Mucosa of descending colon (tissue), 3 donors: ENCODE results near the gene TMCC2. TPM values are rescaled to one million over a fixed set of nuclear protein-coding genes. Genes with fewer than 3 reads are reported as not detected.
A peak's percentile ranks its signal among the peaks of the same experiment; 100 is the strongest.
"Not testable (repeated sequence)": the region's sequence is repeated elsewhere in the genome, so short reads cannot be mapped to it uniquely, and the experiment has no call there.

Experiments used
- ATAC-seq: fragments of 200-7000 bp; cut with Tn5 transposase; one replicate; pipeline ENCODE4 v1.9.1; 2020; ENCODE audit warnings: mild to moderate bottlenecking, moderate library complexity
- DNase-seq, 3 donors: peaks; one replicate each; pipeline ENCODE4 v3.0.0-alpha.2; 2020
- H3K36me3 ChIP-seq: fragments of 200-600 bp; one replicate; pipeline ENCODE4 v1.8.0; 2021; ENCODE audit warnings: low read depth, mild to moderate bottlenecking
- H3K4me1 ChIP-seq: fragments of 200-600 bp; one replicate; pipeline ENCODE4 v1.8.0; 2021; ENCODE audit warnings: low read depth, mild to moderate bottlenecking
- H3K4me3 ChIP-seq: fragments of 200-600 bp; one replicate; pipeline ENCODE4 v1.8.0; 2021; ENCODE audit warnings: mild to moderate bottlenecking
- H3K9me3 ChIP-seq: fragments of 200-600 bp; one replicate; pipeline ENCODE4 v1.8.0; 2021; ENCODE audit warnings: mild to moderate bottlenecking
- intact Hi-C, 2 donors: fragments of 100-400 bp; cut with DNase I in 1 of 2; cut with micrococcal nuclease in 1 of 2; formaldehyde crosslinking; loops; one replicate each; pipeline versions ENCODE4 v1.11.0 to v1.11.1; 2022; cut with DNase I, micrococcal nuclease
- total RNA-seq, 3 donors: library from RNA; stranded (reverse); fragmentation: NEBNext Ultra II Directional in 2 of 3; extraction: Animal tissue kit (Norgen Biotek cat#: 25700) in 2 of 3; gene quantifications; one replicate each; pipeline versions ENCODE4 v1.2.1 to v1.2.4, GENCODE V29; 2021 to 2023
- TF ChIP-seq, protein P1 (sequence below): fragments of 200-600 bp; IDR thresholded peaks from one replicate; pipeline ENCODE4 v1.8.0; 2022; ENCODE audit warnings: antibody characterized with exemption, mild to moderate bottlenecking
- donor health status: DM: no; HTN: no; CAD: no; lungs with moderate emphysema.
- donor health status: DM: no; HTN: no; CAD: no.
- donor health status: DM: no; HTN: yes; CAD: no.

The TMCC2 gene
- total RNA-seq, 3 donors from 2014 or later: 0.27 to 5.1 (median 0.29) TPM

DNA sequence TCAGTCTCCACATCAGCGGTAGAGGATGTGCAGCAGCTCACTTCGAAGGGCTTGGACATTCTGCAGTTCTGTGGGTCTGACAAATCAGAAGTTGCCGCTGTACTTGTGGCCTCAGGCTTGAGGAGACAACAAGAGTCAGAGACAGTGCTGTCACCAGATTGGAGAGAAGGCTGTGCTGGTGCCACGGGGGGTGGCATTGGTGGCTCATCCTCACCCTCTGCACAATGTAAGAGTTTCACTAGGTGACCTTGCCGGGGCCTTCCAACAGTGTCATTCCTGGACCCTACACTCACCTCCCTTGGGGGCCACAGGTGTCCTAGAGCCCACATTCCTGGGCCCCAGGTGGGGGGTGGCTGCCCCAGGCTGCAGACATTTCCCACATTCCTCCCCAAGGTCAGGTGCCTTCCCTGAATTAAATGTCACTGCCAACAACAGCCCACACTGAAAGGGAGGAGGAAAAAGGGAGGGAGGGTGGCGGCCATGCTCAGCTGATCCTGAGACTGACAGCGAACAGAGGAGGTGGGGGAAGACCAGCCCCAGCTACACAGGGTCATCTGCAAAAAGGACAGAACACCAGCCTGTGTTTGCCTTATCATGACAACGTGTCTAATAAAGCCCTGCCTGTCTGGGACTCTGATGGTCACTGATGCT lies 46.4 kb downstream of the TMCC2 start:
- TF ChIP-seq, protein P1, sequence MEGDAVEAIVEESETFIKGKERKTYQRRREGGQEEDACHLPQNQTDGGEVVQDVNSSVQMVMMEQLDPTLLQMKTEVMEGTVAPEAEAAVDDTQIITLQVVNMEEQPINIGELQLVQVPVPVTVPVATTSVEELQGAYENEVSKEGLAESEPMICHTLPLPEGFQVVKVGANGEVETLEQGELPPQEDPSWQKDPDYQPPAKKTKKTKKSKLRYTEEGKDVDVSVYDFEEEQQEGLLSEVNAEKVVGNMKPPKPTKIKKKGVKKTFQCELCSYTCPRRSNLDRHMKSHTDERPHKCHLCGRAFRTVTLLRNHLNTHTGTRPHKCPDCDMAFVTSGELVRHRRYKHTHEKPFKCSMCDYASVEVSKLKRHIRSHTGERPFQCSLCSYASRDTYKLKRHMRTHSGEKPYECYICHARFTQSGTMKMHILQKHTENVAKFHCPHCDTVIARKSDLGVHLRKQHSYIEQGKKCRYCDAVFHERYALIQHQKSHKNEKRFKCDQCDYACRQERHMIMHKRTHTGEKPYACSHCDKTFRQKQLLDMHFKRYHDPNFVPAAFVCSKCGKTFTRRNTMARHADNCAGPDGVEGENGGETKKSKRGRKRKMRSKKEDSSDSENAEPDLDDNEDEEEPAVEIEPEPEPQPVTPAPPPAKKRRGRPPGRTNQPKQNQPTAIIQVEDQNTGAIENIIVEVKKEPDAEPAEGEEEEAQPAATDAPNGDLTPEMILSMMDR: no peak
- H3K4me3 ChIP-seq: no peak overlapping the region
- no peaks in the 10 kb centered on the region for H3K9me3 ChIP-seq
- intact Hi-C loops: no loop called here
- ATAC-seq: peak; percentile 21
- H3K4me1 ChIP-seq: peaks cover 16% of the 10 kb centered on the region
- peak in 1 of 3 donors; percentile 50 for DNase-seq
- no peaks in the 10 kb centered on the region for H3K36me3 ChIP-seq

- ATAC-seq: peak; percentile 80
- H3K4me1 ChIP-seq: peaks cover 16% of the 10 kb centered on the region
- H3K9me3 ChIP-seq: no peaks in the 10 kb centered on the region
- H3K36me3 ChIP-seq: no peaks in the 10 kb centered on the region
- intact Hi-C loops: no loop called here
- peak; percentile 79 to 80 (median 80) for DNase-seq
- TF ChIP-seq, protein P1: no peak
- H3K4me3 ChIP-seq: no peak overlapping the region
Observed at GRCh38 chr1:205275133-205275532, 47.4 kb downstream of the TMCC2 start.

DNA sequence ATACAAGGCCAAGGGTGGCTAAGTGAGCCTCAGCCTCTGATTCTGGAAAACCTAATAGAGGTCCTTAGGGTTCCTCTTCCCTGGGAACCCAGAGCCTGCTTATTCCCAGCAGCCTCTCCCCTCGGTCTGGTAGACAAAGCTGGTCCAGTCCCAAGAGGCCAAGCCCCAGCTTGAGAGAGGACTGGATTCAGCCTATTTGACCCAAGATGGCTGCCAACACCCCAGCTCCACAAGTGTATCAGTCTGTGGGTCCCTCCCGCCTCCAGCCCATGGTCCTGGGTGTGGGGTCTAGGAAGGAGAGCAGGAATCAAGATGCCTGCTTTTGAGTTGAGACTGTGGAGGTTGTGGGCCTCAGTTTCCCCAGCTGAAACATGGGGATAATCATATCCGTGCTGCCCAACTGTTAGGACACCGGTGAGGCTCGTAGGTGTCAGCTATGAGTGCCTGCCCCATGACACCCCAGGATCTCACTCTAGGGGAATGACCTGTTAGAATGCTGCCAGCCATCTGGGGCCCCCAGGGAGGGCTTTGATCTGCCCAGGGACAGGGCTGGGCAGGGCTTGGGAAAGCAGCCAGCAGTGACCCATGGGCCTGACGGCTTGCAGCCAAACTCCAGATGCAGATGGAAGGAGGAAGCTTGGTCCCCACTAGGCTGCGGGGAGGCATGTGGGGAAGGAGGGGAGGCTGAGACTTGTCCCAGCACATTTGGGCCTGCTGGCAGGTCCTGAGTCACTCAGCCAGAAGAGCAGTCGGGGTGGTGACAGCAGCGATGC lies 48.4 kb downstream of the TMCC2 start:
- Histone ChIP-seq H3K4me1 (peaks cover 16% of the 10 kb centered on the region), H3K36me3 (no peaks in the 10 kb centered on the region), H3K4me3 (no peak overlapping the region), H3K9me3 (no peaks in the 10 kb centered on the region)
- ATAC-seq (no peak), DNase-seq (peak in 1 of 3 donors; percentile 52)
- intact Hi-C loops: no loop called here
- TF ChIP-seq, protein P1: no peak

- DNase-seq (no peak), ATAC-seq (no peak)
- TF ChIP-seq, protein P1: no peak
- H3K4me3 ChIP-seq: no peak overlapping the region
- peaks cover 16% of the 10 kb centered on the region for H3K4me1 ChIP-seq
- intact Hi-C loops: no loop called here
- H3K36me3 ChIP-seq: no peaks in the 10 kb centered on the region
- H3K9me3 ChIP-seq: no peaks in the 10 kb centered on the region
Observed at GRCh38 chr1:205276689-205277065, 48.9 kb downstream of the TMCC2 start.

- Histone ChIP-seq H3K36me3 (no peaks in the 10 kb centered on the region), H3K4me3 (no peak overlapping the region), H3K4me1 (peaks cover 15% of the 10 kb centered on the region), H3K9me3 (no peaks in the 10 kb centered on the region)
- TF ChIP-seq, protein P1: no peak
- peak in 1 of 3 donors; percentile 44 for DNase-seq
- ATAC-seq: peak; percentile 43
- intact Hi-C loops: no loop called here
Observed at GRCh38 chr1:205279986-205280385, 52.2 kb downstream of the TMCC2 start.

DNA sequence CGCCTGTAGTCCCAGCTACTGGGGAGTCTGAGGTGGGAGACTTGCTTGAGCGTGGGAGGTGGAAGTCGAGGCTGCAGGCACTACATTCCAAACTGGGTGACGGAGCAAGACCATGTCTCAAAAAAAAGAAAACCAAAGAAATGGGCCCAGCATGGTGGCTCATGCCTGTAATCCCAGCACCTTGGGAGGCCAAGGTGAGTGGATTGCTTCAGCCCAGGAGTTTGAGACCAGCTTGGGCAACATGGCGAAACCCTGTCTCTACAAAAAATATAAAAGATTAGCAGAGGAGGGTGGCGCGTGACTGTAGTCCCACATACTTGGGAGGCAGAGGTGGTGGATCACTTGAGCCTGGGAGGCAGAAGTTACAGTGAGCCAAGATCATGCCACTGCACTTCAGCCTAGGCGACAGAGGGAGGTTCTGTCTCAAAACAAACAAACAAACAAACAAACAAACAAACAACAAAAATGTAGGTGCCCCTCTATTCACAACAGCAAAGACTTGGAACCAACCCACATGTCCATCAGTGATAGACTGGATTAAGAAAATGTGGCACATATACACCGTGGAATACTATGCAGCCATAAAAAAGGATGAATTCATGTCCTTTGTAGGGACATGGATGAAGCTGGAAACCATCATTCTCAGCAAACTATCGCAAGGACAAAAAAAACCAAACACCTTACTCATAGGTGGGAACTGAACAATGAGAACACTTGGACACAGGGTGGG lies 53.1 kb downstream of the TMCC2 start:
- H3K9me3 ChIP-seq, intact Hi-C loops, ATAC-seq, DNase-seq, H3K36me3 ChIP-seq, H3K4me3 ChIP-seq: not testable (repeated sequence)
- H3K4me1 ChIP-seq: peaks cover 15% of the 10 kb centered on the region
